ENCODE results near the gene HOXB4. TPM values are rescaled to one million over a fixed set of nuclear protein-coding genes. Genes with fewer than 3 reads are reported as not detected.

HOXB4 gene
- total RNA-seq, 1 experiment from 2014 or later = 11.3 TPM

DNA sequence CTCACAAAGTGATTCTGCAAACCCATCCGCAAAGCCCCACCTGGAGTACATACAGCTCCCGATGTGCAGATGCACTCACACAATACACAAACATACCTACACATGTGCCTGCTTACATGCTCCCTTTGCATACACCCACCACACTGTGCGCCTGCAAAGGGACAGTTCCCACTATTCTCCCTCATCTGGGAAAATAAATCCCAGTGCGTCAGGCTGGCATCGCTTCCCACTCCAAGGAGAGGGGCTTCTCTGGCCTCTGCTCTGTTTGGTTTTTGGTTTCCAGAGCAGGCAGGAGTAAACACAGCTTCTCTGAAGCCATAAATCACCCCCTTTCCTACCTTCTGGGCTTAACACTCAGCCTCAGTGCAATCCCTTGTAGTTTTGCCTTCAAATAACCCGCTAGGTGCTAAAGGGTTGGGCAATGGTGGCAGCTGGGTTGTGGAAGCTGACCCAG, 14.7 kb downstream of the HOXB4 start:
- H3K36me3 ChIP-seq (ENCODE audit: control insufficient read depth in 1 of 2, insufficient read depth in 2 of 2, low read length in 2 of 2) = no peaks in the 10 kb centered on the region
- H3K9me2 ChIP-seq (ENCODE audit: insufficient read depth) = no peaks in the 10 kb centered on the region
- no peaks in the 10 kb centered on the region for H3K27me3 ChIP-seq (ENCODE audit: insufficient read depth, low read length)
- TF ChIP-seq EGR1 (IDR thresholded peaks at IDR 0.05; ENCODE audit: low read depth) = no peak
- TF ChIP-seq ELF1 (IDR thresholded peaks at IDR 0.05; ENCODE audit: borderline replicate concordance, low read depth) = no peak
- no peak for TF ChIP-seq SP1 (IDR thresholded peaks at IDR 0.05; ENCODE audit: low read depth)
- TF ChIP-seq POLR2A (IDR thresholded peaks at IDR 0.05; ENCODE audit: borderline replicate concordance, extremely low read depth, insufficient read depth, insufficient read length) = no peak
- no peak for TF ChIP-seq FOSL1 (IDR thresholded peaks at IDR 0.05; ENCODE audit: low read depth)
- TF ChIP-seq YY1 (IDR thresholded peaks at IDR 0.05; ENCODE audit: extremely low read depth, insufficient replicate concordance, low read depth, low read length) = no peak
- TF ChIP-seq, protein P1, sequence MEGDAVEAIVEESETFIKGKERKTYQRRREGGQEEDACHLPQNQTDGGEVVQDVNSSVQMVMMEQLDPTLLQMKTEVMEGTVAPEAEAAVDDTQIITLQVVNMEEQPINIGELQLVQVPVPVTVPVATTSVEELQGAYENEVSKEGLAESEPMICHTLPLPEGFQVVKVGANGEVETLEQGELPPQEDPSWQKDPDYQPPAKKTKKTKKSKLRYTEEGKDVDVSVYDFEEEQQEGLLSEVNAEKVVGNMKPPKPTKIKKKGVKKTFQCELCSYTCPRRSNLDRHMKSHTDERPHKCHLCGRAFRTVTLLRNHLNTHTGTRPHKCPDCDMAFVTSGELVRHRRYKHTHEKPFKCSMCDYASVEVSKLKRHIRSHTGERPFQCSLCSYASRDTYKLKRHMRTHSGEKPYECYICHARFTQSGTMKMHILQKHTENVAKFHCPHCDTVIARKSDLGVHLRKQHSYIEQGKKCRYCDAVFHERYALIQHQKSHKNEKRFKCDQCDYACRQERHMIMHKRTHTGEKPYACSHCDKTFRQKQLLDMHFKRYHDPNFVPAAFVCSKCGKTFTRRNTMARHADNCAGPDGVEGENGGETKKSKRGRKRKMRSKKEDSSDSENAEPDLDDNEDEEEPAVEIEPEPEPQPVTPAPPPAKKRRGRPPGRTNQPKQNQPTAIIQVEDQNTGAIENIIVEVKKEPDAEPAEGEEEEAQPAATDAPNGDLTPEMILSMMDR (IDR thresholded peaks at IDR 0.05 in 2 of 3, conservative IDR thresholded peaks at IDR 0.05 in 1 of 3; ENCODE audit: borderline replicate concordance in 1 of 3, insufficient read depth in 1 of 3, low read depth in 2 of 3, low read length in 2 of 3) = no peak
- TF ChIP-seq JUND (IDR thresholded peaks at IDR 0.05) = no peak
- no peak for TF ChIP-seq ZFX (IDR thresholded peaks at IDR 0.05)
- TF ChIP-seq EZH2phosphoT487 (IDR thresholded peaks at IDR 0.05; ENCODE audit: borderline replicate concordance) = no peak
- no peak for TF ChIP-seq RAD21 (IDR thresholded peaks at IDR 0.05; ENCODE audit: low read depth)
- TF ChIP-seq POLR2AphosphoS5 (IDR thresholded peaks at IDR 0.05; ENCODE audit: low read depth, low read length) = no peak
- TF ChIP-seq EZH2 (IDR thresholded peaks at IDR 0.05) = no peak
- H3K9me3 ChIP-seq (ENCODE audit: control insufficient read depth in 1 of 2, insufficient read depth in 1 of 2, low read depth in 1 of 2, low read length in 2 of 2) = no peaks in the 10 kb centered on the region
- H3K4me2 ChIP-seq (ENCODE audit: low read length) = no peak overlapping the region
- H3K4me3 ChIP-seq (replicated peaks in 1 of 2; ENCODE audit: low read depth in 1 of 2, low read length in 2 of 2) = no peak overlapping the region
- intact Hi-C loops (cut with micrococcal nuclease) = no loop called here
- H3K9ac ChIP-seq (ENCODE audit: low read length) = no peak overlapping the region
- no TSS peak for BruUV-seq (replicated peaks)
- ChIA-PET CTCF (no interaction called here), POLR2A (no interaction called here), RAD21 (ENCODE audit: low non-redundant PET in 1 of 2, low total read pairs in 2 of 2, uncharacterized antibody in 2 of 2, unreplicated experiment in 2 of 2) (no interaction called here)
- ATAC-seq (no peak), DNase-seq (ENCODE audit: low read depth, low spot score) (no peak)
- H3K4me1 ChIP-seq (ENCODE audit: control insufficient read depth in 1 of 2, insufficient read depth in 2 of 2, low read length in 2 of 2) = no peaks in the 10 kb centered on the region
- H2AFZ ChIP-seq (ENCODE audit: low read depth, low read length, poor library complexity, severe bottlenecking) = no peak overlapping the region
- no peak overlapping the region for H3K27ac ChIP-seq (ENCODE audit: low read depth, low read length)
- peaks cover 21% of the 10 kb centered on the region; the same call in 1 of the 2 replicates for H3K79me2 ChIP-seq (ENCODE audit: insufficient read depth, low read length)
- H4K20me1 ChIP-seq (ENCODE audit: insufficient read depth) = no peaks in the 10 kb centered on the region
